WTC11 (cell line): ENCODE results near the gene FSD2. TPM values are rescaled to one million over a fixed set of nuclear protein-coding genes. Genes with fewer than 3 reads are reported as not detected.
A peak's percentile ranks its signal among the peaks of the same experiment; 100 is the strongest.

ENCODE experiments used
- ATAC-seq: fragments of 200-7000 bp; cut with Tn5 transposase; 2 replicates; pipeline ENCODE4 v1.10.0; 2021; ENCODE audit warnings: mild to moderate bottlenecking, moderate library complexity
- CTCF ChIA-PET: fragments of 300-600 bp; sonication (Branson Sonifier 250); formaldehyde crosslinking; loops from one replicate; lab custom pipeline; 2021; ENCODE audit warnings: antibody characterized with exemption; lab: Charles Lee
- POLR2A ChIA-PET: fragments of 350-600 bp; sonication (Branson Sonifier 250); formaldehyde crosslinking; loops from one replicate; lab custom pipeline; 2021; ENCODE audit warnings: antibody characterized with exemption; lab: Charles Lee
- DNase-seq: peaks from one replicate; pipeline ENCODE4 v3.0.0; 2021; ENCODE audit warnings: low spot score
- H3K27ac Mint-ChIP-seq: 2 replicates; pipeline ENCODE4 v1.8.0; 2021; ENCODE audit warnings: mixed read lengths
- H3K27me3 Mint-ChIP-seq: 2 replicates; pipeline ENCODE4 v1.8.0; 2021; ENCODE audit warnings: low read depth, mild to moderate bottlenecking, moderate library complexity, mixed read lengths
- H3K36me3 Mint-ChIP-seq: 2 replicates; pipeline ENCODE4 v1.8.0; 2021; ENCODE audit warnings: mixed read lengths
- H3K4me1 Mint-ChIP-seq: 2 replicates; pipeline ENCODE4 v1.8.0; 2022; ENCODE audit warnings: mixed read lengths
- H3K4me3 Mint-ChIP-seq: 2 replicates; pipeline ENCODE4 v1.8.0; 2021; ENCODE audit warnings: mild to moderate bottlenecking, moderate library complexity, mixed read lengths
- H3K9me3 Mint-ChIP-seq: 2 replicates; pipeline ENCODE4 v1.8.0; 2021; ENCODE audit warnings: mixed read lengths
- CREM ChIP-seq: sonication (generic); formaldehyde crosslinking; IDR thresholded peaks from 2 replicates; pipeline ENCODE4 v1.8.1; 2022; ENCODE audit warnings: mild to moderate bottlenecking, missing genetic modification reagents, moderate library complexity
- ELF4 ChIP-seq: sonication (generic); formaldehyde crosslinking; IDR thresholded peaks from 2 replicates; pipeline ENCODE4 v1.8.1; 2022; ENCODE audit warnings: low read depth, mild to moderate bottlenecking, moderate library complexity, missing genetic modification reagents
- EMX1 ChIP-seq: fragments of 250-450 bp; sonication (Bioruptor Pico); IDR thresholded peaks from 2 replicates; pipeline ENCODE4 v1.8.0; 2021; ENCODE audit warnings: mild to moderate bottlenecking
- GRHL2 ChIP-seq: fragments of 250-450 bp; sonication (Bioruptor Pico); IDR thresholded peaks from 2 replicates; pipeline ENCODE4 v1.8.0; 2022; ENCODE audit warnings: mild to moderate bottlenecking, moderate library complexity; ENCODE audit not compliant: insufficient replicate concordance, severe bottlenecking
- IRF2 ChIP-seq: sonication (generic); formaldehyde crosslinking; IDR thresholded peaks from 2 replicates; pipeline ENCODE4 v1.8.0; 2022; ENCODE audit warnings: low read depth, missing genetic modification reagents, borderline replicate concordance
- NFATC4 ChIP-seq: fragments of 250-450 bp; sonication (Bioruptor Pico); IDR thresholded peaks from 2 replicates; pipeline ENCODE4 v1.9.0; 2021; ENCODE audit warnings: mild to moderate bottlenecking
- NR1H2 ChIP-seq: sonication (generic); formaldehyde crosslinking; IDR thresholded peaks from 2 replicates; pipeline ENCODE4 v1.9.0; 2021; ENCODE audit warnings: mild to moderate bottlenecking, moderate library complexity, missing genetic modification reagents
- SMAD4 ChIP-seq: sonication (generic); formaldehyde crosslinking; IDR thresholded peaks from 2 replicates; pipeline ENCODE4 v1.8.0; 2022; ENCODE audit warnings: mild to moderate bottlenecking, missing genetic modification reagents
- SP1 ChIP-seq: sonication (generic); formaldehyde crosslinking; conservative IDR thresholded peaks from 2 replicates; pipeline ENCODE4 v1.8.1; 2022; ENCODE audit warnings: missing genetic modification reagents
- TCF7 ChIP-seq: sonication (generic); formaldehyde crosslinking; IDR thresholded peaks from 2 replicates; pipeline ENCODE4 v1.8.0; 2022; ENCODE audit warnings: mild to moderate bottlenecking, low read depth, missing genetic modification reagents, moderate library complexity
- TEAD4 ChIP-seq: sonication (generic); formaldehyde crosslinking; IDR thresholded peaks from 2 replicates; pipeline ENCODE4 v1.8.0; 2022; ENCODE audit warnings: mild to moderate bottlenecking, missing genetic modification reagents
- TP53 ChIP-seq: sonication (generic); formaldehyde crosslinking; IDR thresholded peaks from 2 replicates; pipeline ENCODE4 v1.8.1; 2023; ENCODE audit warnings: mild to moderate bottlenecking, missing genetic modification reagents
- ZNF317 ChIP-seq: sonication (generic); formaldehyde crosslinking; IDR thresholded peaks from 2 replicates; pipeline ENCODE4 v1.8.1; 2023; ENCODE audit warnings: low read depth, mild to moderate bottlenecking, moderate library complexity, missing genetic modification reagents, borderline replicate concordance
- total RNA-seq: library from RNA; stranded (reverse); gene quantifications from 3 replicates; pipeline ENCODE4 v1.2.3, GENCODE V29; 2021
- TF ChIP-seq, protein P1 (sequence below): sonication (generic); formaldehyde crosslinking; conservative IDR thresholded peaks from 2 replicates; pipeline ENCODE4 v1.8.1; 2022; ENCODE audit warnings: mild to moderate bottlenecking, missing genetic modification reagents
- TF ChIP-seq, protein P2 (sequence below): sonication (generic); formaldehyde crosslinking; IDR thresholded peaks from 2 replicates; pipeline ENCODE4 v1.8.1; 2022; ENCODE audit warnings: mild to moderate bottlenecking, moderate library complexity, missing genetic modification reagents
- TF ChIP-seq, protein P3 (sequence below): fragments of 250-450 bp; sonication (Bioruptor Pico); IDR thresholded peaks from 2 replicates; pipeline ENCODE4 v2.1.2; 2022; ENCODE audit warnings: mild to moderate bottlenecking, moderate library complexity
- TF ChIP-seq, protein P4 (sequence below): fragments of 250-450 bp; sonication (Bioruptor Pico); IDR thresholded peaks from 2 replicates; pipeline ENCODE4 v1.9.0; 2021; ENCODE audit warnings: mild to moderate bottlenecking
- TF ChIP-seq, protein P5 (sequence below): fragments of 250-450 bp; sonication (Bioruptor Pico); conservative IDR thresholded peaks from 2 replicates; pipeline ENCODE4 v1.9.0; 2021; ENCODE audit warnings: mild to moderate bottlenecking
- TF ChIP-seq, protein P6 (sequence below): sonication (generic); formaldehyde crosslinking; IDR thresholded peaks from 2 replicates; pipeline ENCODE4 v1.8.1; 2022; ENCODE audit warnings: low read depth, mild to moderate bottlenecking, moderate library complexity, missing genetic modification reagents, borderline replicate concordance

The FSD2 gene
- total RNA-seq, 1 experiment from 2014 or later: not detected

DNA sequence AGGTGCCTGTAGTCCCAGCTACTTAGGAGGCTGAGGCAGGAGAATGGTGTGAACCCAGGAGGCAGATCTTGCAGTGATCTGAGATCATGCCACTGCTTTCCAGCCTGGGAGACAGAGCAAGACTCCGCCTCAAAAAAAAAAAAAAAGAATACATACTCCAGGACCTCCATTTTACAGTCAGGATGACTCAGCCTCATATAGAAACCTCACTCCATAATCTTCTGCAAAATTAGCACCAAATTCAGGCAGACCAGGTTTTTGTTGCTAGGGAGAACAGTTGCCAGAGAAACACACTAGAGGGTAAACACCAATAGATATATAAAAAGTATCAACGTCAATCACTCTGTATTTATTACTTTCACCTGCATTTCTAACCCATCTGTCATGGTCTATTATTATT lies 67.9 kb downstream of the FSD2 start:
- ChIA-PET CTCF (no interaction called here), POLR2A (no interaction called here)
- Mint-ChIP-seq H3K4me1 (peaks cover 10% of the 10 kb centered on the region), H3K27ac (no peak overlapping the region), H3K9me3 (no peaks in the 10 kb centered on the region), H3K4me3 (no peak overlapping the region), H3K36me3 (0 out of 2 replicates have a peak, but pooled peaks cover 3% of the 10 kb centered on the region), H3K27me3 (no peaks in the 10 kb centered on the region)
- no peak for TF ChIP-seq IRF2 (CRISPR knock-in tag)
- TF ChIP-seq, protein P1, sequence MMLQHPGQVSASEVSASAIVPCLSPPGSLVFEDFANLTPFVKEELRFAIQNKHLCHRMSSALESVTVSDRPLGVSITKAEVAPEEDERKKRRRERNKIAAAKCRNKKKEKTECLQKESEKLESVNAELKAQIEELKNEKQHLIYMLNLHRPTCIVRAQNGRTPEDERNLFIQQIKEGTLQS (CRISPR knock-in tag): no peak
- no peak for TF ChIP-seq SP1 (CRISPR knock-in tag)
- no peak for TF ChIP-seq NFATC4 (CRISPR knock-in tag)
- no peak for TF ChIP-seq TCF7 (CRISPR knock-in tag)
- TF ChIP-seq, protein P2, sequence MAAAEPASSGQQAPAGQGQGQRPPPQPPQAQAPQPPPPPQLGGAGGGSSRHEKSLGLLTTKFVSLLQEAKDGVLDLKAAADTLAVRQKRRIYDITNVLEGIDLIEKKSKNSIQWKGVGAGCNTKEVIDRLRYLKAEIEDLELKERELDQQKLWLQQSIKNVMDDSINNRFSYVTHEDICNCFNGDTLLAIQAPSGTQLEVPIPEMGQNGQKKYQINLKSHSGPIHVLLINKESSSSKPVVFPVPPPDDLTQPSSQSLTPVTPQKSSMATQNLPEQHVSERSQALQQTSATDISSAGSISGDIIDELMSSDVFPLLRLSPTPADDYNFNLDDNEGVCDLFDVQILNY: no peak
- no peak for TF ChIP-seq SMAD4
- TF ChIP-seq, protein P3, sequence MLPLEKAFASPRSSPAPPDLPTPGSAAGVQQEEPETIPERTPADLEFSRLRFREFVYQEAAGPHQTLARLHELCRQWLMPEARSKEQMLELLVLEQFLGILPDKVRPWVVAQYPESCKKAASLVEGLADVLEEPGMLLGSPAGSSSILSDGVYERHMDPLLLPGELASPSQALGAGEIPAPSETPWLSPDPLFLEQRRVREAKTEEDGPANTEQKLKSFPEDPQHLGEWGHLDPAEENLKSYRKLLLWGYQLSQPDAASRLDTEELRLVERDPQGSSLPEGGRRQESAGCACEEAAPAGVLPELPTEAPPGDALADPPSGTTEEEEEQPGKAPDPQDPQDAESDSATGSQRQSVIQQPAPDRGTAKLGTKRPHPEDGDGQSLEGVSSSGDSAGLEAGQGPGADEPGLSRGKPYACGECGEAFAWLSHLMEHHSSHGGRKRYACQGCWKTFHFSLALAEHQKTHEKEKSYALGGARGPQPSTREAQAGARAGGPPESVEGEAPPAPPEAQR (CRISPR knock-in tag): no peak
- TF ChIP-seq TEAD4: no peak
- TF ChIP-seq, protein P4, sequence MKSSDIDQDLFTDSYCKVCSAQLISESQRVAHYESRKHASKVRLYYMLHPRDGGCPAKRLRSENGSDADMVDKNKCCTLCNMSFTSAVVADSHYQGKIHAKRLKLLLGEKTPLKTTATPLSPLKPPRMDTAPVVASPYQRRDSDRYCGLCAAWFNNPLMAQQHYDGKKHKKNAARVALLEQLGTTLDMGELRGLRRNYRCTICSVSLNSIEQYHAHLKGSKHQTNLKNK (CRISPR knock-in tag): no peak
- DNase-seq (no peak), ATAC-seq (no peak)

DNA sequence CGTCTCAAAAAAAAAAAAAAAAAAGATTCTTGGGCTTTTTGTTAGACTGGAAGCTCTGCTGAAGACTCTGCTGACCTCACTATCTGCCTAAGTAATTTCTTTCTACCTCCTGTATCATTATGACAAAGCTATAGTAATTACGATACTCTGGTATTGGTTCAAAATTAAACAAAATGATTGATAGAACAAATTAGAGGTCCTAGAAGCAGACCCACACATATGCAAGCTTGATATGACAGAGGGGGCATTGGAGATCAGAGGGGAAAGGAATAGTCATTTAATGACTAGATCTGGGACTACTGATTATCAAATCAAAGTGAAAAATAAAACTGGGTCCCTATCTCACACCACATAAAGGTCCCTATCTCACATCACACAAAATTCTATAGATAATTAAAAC lies 74.3 kb downstream of the FSD2 start:
- Mint-ChIP-seq H3K36me3 (no peaks in the 10 kb centered on the region), H3K4me3 (no peak overlapping the region), H3K27me3 (no peaks in the 10 kb centered on the region), H3K9me3 (no peaks in the 10 kb centered on the region), H3K4me1 (no peaks in the 10 kb centered on the region), H3K27ac (no peak overlapping the region)
- CTCF ChIA-PET: interaction anchor here (0.8 kb wide), 1 partner anchor 171 kb away, joined by 3 read pairs; no protein-coding TSS in a partner anchor
- DNase-seq (no peak), ATAC-seq (no peak)
- TF ChIP-seq ZNF317: no peak
- POLR2A ChIA-PET: no interaction called here

DNA sequence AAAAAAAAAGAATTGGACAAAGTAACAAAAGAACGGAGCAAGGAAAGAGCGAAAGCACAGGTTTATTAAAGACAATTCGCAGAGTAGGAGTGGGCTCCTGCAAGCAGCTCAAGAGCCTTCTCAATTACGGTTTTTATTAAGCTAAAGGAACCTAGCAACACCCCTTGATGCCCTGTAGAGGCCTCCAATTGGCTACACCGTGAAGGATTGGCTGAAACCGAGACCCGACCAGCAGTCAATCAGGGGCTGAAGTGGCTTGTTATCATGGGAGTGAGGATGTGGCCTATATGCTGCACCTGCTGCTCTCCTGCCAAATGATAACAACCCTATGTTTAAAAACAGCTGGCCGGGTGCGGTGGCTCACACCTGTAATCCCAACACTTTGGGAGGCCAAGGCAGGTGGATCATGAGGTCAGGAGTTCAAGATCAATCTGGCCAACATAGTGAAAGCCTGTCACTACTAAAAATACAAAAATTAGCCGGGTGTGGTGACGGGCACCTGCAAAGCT lies 75.8 kb downstream of the FSD2 start:
- ChIA-PET CTCF (interaction anchor here (0.6 kb wide), 1 partner anchor 555 kb away, joined by 3 read pairs; no protein-coding TSS in a partner anchor), POLR2A (no interaction called here)
- no peaks in the 10 kb centered on the region for H3K4me1 Mint-ChIP-seq
- H3K27me3 Mint-ChIP-seq: 0 out of 2 replicates have a peak, but pooled peaks cover 2% of the 10 kb centered on the region
- no peaks in the 10 kb centered on the region for H3K9me3 Mint-ChIP-seq
- H3K36me3 Mint-ChIP-seq: no peaks in the 10 kb centered on the region
- DNase-seq (no peak), ATAC-seq (peak; percentile 74)
- TF ChIP-seq GRHL2 (CRISPR knock-in tag): no peak
- no peak for TF ChIP-seq TP53 (CRISPR knock-in tag)
- no peak for TF ChIP-seq NR1H2
- no peak for TF ChIP-seq EMX1 (CRISPR knock-in tag)
- TF ChIP-seq, protein P5, sequence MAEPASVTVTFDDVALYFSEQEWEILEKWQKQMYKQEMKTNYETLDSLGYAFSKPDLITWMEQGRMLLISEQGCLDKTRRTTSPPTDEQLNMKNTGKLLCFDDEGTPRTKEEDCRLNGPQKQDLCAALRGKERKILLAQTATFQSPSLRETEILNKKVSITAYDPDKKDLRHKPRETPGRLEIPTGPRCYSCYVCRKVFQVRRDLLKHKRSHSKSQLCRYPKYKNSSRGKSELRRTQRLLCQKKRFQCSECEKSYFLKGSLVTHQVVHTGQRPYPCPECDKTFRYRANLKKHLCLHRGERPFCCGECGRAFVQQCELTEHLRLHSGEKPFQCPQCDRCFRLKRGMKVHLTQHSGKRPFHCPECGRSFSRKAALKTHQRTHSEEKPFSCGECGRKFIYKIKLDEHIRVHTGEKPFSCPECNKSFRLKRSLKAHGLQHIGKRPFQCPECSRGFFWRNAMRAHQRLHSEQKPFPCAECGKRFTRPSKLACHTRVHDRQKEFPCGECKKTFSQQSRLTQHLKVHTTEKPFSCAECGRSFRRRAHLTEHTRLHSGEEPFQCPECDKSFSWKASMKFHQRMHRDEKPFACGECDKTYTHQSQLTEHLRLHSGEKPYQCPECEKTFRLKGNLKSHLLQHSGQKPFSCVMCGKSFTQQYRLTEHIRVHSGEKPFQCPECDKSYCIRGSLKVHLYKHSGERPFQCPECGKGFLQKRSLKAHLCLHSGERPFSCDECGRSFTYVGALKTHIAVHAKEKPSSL: no peak
- TF ChIP-seq, protein P6, sequence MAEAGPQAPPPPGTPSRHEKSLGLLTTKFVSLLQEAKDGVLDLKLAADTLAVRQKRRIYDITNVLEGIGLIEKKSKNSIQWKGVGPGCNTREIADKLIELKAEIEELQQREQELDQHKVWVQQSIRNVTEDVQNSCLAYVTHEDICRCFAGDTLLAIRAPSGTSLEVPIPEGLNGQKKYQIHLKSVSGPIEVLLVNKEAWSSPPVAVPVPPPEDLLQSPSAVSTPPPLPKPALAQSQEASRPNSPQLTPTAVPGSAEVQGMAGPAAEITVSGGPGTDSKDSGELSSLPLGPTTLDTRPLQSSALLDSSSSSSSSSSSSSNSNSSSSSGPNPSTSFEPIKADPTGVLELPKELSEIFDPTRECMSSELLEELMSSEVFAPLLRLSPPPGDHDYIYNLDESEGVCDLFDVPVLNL: no peak
- TF ChIP-seq CREM (CRISPR knock-in tag): no peak
- TF ChIP-seq ELF4: no peak
- no peak overlapping the region for H3K27ac Mint-ChIP-seq
- H3K4me3 Mint-ChIP-seq: no peak overlapping the region
